HG03575 (cell line): Measurements from ENCODE around the gene DAZL.
"Not testable (repeated sequence)": the region's sequence is repeated elsewhere in the genome, so short reads cannot be mapped to it uniquely, and the experiment has no call there.

Experiments
- ATAC-seq: cut with Tn5 transposase; IDR thresholded peaks from one replicate; pipeline ENCODE4 v1.9.1; 2021; ENCODE audit not compliant: unreplicated experiment, insufficient number of reproducible peaks, low FRiP score; ENCODE audit errors: extremely low read depth

Gene DAZL, protein sequence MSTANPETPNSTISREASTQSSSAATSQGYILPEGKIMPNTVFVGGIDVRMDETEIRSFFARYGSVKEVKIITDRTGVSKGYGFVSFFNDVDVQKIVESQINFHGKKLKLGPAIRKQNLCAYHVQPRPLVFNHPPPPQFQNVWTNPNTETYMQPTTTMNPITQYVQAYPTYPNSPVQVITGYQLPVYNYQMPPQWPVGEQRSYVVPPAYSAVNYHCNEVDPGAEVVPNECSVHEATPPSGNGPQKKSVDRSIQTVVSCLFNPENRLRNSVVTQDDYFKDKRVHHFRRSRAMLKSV

DNA sequence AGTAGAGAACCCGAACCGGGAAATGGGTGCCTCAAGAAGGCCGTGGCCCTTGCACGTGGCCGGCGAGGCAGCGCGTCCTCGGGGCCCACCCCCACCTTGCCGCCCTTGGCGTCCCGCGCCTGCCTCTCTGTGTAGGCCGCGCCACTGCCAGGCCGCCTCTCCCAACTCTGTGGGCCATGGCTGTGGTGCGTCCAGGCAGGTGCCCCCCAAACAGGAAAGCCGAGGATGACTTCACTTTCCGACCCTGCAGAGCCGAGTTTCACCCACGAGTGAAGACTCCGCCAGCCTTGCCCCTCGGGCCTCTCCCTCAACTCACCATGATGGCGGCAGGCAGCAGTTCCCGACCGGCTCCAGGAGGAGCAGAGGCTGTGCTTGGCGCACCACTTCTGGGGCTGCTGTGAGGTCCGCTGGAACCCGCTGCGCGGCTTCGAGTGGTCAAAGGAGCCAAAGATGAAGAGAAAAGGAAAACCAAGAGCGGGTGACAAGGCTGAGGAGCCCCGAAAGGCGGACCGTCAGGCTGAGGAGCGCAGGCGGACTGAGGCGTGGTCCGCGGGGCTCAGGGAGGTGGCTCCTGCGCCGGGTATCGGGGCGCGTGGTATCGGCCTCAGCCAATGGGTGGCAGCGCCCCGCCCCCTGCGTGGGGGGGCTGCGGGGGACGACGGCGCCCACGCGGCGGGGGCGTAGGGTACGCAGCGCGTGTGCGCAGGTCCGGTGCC, at the start of gene DAZL:
Gene DAZL (minus strand): TSS at position 537 of the 716 bp plus-strand sequence. CDS start 218 bp downstream, at position 319.
- ATAC-seq, result no peak

DNA sequence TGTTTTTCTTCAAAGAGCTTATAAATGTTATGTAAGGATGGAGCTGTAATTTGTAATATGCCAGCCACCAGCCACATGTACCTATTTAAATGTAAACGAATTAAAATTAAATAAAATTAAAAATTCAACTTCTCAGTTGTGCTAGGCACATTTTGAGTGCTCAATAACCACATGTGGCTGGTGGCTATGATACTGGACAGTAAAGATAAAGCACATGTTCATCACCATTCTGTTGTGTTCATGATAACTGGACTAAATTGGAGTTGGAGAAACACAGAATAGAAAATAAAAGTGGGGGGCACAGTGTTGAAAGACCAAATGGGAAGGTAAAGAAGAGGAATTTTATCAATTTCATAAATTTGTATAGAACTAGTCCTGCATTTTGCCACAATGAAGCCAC, 49.8 kb upstream of the DAZL start:
- ATAC-seq, result no peak

DNA sequence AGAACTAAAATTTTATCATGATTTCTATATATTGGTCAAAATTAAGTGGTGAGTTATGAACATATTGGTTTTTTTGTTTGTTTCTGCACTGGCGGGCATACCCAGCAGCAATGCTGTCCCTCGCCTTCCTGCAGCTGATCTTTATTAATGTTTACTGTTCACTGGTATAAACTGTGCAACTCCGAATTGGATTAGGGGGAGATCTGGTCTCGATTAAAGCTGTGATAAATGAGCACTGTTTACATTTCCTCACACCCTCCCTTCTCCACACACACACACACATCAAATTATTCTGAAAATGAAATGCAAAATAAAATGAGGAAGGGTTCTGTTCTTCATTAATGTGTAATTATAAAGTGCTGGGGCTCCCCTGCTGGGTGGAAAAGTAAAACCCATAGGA, 48.5 kb upstream of the DAZL start:
- no peak for ATAC-seq

DNA sequence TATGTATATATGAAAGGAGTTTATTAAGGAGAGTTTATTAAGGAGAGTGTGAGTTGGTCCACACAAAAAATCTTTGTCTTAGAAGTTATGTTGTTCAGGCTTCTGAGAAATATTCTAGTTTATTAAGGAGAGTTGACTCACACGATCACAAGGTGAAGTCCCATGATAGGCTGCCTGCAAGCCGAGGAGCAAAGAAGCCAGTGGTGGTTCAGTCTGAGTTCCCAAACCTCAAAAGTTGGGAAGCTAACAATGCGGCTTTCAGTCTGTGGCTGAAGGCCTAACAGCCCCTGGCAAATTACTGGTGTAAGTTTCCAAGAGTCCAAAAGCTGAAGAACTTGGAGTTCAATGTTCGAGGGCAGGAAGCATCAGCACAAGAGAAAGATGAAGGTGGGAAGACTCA, 42.4 kb upstream of the DAZL start:
- ATAC-seq, result no peak

DNA sequence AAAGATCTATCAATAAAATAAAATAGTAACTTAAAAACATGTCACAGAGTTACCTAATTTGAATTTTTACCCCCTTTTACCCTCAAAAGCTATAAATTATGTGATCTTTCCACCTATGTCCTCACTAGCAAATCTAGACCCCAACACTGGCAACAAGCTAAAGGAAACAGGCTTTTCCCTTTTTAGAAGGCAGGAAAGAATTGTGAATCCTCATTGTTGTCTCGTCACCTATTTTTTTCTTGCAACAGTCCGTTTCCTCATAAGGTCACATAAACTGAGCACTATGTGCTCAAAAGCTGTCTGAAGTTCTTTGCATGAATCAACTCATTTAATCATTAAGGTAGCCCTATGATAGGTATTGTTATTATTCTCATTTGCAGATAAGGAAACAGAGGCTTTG, 34.6 kb upstream of the DAZL start:
- no peak for ATAC-seq

DNA sequence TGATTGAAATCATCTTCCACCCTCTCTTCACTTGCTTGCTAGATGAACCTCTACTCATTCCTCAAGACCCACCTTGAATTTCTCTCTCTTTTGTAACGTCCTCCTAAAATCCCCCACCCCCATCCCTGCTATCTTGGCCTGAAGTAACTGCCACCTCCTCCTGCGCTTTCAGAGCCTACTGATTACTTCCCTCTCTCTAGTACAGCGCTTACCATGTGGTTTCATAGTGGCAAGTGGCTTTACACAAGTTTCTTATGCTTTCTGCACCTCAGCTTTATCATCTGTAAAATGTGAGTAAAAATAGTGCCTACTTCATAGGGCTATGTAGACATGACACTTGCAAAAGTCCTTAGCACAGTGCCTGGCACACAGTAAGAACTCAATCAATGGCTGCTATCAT, 28.7 kb upstream of the DAZL start:
- ATAC-seq, result no peak

DNA sequence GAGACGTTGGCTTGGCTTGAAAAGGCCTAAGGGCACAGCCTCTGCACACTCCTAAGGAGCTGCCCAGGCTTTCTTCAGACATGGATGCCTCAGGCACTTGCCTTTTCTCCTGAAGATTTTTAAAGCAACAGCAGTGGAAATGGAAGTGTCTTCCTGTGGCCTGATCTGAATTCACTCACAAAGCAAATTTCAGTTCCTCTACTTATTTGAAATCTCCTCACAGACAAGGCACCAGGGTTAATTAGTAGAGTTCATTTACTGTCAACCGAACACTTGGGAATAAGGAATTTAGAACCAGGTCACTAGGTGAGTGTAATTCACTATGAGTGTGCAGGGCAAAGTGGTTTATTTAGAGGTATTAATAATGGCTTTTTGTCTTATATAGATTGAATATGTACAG, 27.2 kb upstream of the DAZL start:
- no peak for ATAC-seq

DNA sequence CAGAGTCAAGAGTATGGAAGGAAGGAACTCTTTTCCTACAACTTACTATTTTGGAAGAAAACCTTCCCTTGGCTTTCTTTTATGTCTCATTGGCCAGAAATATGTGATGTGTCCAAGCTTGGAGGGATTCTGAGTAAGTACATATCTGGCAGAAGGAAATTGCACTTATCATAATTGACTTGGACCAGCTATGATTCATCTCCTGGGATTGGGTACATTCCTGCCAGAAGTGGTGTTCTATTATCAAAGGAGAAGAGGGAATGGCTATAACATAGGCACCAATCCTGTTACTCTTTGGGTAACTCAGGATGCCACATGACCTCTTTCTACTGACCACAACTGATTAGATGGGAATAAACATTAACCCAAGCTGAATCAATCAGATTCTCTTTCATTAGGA, 13.5 kb upstream of the DAZL start:
- ATAC-seq, result no peak

DNA sequence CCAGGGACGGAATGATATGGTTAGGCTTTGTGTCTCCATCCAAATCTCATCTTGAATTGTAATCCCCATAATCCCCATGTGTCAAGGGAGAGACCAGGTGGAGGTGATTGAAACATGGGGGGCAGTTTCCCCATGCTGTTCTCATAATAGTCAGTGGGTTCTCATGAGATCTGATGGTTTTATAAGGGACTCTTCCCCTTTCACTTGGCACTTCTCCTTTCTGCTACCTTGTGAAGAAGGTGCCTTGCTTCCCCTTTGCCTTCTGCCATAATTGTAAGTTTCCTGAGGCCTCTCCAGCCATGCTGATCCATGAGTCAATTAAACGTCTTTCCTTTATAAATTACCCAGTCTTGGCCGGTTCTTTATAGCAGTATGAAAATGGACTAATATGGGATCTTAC, 11.9 kb upstream of the DAZL start:
- ATAC-seq, result not testable (repeated sequence)

DNA sequence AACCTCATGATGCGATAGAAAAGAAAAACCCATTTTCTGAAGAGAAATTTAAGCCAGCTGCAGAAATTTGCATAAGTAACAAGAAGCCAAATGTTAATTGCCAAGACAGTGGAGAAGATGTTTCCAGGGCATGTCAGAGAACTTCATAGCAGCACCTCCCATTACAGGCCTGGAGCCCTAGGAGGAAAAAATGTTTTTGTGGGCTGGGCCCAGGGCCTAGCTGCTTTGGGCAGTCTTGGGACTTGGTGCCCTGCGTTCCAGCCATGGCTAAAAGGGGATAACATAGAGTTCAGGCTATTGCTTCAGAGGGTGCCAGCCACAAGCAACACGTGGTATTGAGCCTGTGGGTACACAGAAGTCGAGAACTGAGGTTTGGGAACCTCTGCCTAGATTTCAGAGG, 10.9 kb upstream of the DAZL start:
- no peak for ATAC-seq

DNA sequence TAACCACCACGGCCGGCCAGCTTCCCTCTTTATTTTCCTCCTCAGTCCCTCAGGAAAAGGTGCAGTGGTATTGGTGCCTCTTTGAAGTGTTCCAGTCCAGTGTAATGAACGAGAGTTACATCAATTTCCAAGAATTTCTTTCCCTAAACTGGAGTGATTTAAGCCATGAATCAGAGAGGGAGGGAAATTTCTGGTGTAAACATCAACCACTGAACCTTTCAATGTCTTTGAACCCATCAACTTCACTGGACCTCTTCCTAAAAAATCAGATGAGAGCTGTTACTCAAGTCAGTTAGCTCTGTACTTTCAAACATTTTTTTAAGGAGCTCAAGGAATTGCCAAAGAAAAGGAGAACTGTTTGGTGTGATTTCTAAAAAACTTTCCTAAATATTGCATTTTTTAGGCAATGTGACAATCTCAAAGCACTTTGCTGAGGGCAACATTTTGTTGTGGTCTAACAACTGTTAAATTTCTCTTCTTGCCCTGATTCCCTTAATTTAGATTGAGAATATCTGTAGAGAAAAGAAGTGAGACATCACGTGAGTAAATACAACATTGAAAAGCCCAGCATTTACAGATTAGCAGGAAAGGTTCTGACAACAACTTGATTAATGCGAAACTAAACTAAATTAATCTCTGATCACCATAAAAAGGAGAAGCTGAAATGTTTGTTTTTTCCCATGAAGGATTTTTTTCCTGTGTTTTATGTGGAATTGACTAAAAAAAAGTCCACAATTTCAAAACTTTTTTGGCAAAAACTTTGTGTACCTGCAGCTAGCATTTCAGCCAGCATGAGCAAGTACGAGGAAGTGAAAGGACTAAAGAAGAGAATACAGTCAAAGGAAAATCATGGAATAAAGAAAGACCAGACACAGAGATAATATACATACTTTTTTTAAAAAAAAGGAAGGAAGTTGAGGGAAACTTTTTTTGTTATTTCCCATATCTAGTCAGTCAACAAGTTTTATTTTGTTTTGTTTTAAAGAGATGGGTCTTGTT, 9.1 kb upstream of the DAZL start:
- ATAC-seq, result no peak

DNA sequence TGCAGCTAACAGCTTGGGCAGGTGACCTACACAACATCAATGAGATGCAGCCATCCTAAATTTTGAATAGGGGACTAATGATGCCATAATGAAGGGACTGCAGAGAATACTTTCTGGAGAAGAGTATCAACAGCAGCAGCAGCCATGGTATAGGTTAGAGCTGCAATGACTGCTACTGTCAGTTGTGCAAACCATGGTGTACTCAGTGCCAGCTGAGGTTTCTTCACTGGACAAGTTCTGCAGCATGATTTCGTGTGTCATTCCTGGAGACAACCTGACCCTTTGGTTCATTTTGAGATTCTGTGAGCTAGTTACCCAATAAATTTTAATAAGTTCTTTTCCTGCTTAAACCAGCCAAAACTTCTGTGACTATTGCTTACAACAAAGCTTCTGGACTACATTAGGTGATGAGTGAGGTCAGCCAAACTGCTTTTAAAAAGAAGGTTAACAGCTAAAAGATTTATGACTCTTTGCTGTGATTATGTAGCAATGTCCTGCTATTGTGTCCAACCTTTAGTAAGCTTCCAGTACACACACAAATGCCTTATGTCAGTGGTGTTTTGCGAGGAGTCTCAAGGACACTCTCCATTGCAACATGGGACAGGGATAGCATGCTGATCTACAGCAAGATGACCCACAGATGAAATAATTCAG, 4.8 kb upstream of the DAZL start:
- ATAC-seq, result no peak

DNA sequence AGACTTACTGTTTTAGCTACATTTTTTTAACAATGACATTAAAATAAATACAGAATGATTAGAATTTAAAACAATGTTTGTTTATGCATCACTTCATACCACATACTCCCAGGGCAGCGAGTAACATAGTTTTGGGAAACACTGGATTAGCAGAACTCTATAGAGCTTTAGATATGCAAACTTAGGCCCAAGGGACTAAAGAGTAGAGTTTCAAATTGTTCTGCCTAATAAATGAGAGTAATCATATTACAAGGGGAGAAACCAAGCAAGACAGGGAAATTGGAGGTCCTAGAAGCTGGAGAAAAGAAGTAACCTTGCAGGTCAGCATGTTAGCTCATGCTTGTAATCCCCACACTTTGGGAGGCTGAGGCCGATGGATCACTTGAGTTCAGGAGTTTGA, 3.6 kb upstream of the DAZL start:
- ATAC-seq, result no peak

DNA sequence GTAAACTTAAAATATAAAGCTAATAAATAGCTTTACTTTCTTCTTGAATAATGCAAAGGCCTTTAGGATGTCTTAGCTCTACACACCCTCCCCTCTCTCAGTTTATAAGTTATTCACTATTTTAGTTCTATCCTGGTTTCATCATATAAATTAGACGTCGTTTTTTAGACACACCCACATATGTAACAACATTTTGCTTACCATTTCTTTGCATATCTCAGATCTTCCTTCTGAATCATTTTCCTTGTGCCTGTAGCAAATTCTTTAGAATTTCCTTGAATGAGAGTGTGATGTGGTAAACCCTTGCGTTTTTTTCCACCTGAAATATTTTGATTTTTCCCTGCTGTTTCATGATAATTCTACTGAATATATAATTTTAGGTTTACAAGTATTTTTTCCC, 2.5 kb upstream of the DAZL start:
- ATAC-seq, result no peak

DNA sequence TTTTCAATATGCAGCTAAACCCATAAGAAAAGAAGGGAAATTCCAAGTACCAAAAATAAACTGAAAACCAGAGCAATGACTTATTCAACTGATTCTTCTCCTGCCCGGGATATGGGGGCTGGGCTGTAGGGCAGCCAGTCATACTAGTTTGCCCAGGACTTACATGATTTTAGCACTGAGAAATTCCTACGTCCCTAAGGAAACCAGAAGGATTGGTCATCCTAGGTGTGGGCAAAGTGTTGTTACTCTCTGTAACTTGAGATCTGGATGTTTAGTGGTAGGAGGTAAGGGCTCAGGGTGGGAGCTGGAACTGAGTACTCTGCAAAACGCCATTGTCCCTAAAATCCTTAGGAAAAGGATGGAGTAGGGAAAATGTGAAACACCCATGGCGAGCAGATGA, 1.2 kb upstream of the DAZL start:
- ATAC-seq, result no peak

DNA sequence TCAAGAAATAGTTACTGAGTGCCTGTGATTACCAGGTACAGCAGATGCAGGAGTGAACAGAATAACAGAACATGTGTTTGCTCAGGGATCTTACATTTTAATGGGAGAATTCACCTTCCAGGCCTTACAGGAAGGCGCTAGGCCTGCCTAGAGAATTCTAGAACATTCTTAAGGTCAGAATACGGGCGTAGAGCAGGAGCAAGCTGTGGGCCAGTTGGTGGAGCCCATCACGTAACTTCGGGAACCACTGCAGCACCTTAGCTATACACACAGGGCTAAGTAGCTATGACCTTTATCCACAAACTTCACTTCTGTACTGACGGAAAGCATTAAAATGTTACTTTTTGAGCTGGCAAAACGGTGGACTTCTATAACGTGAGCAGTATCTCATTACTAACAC, 743 bp upstream of the DAZL start:
- ATAC-seq, result no peak

DNA sequence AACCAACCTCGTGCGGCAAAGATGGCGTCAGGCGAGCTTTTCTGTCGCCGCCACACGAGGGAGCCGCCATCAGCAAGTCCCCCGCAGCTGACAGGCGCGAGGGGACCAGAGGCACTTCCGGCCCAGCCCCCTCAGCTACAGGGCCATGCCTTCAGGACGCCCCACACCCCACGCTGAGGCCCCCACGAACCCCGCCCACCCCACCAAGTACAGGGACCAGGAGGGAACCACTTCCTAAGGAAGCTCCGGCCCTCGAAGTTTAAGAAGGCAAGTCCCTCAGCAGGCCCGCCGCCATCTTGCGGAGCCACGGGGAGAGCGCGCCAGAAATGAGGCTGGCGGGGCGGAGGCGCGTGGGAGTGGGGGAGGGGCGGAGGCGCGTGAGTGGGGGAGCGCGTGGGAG, 790 bp downstream of the DAZL start:
- no peak for ATAC-seq

DNA sequence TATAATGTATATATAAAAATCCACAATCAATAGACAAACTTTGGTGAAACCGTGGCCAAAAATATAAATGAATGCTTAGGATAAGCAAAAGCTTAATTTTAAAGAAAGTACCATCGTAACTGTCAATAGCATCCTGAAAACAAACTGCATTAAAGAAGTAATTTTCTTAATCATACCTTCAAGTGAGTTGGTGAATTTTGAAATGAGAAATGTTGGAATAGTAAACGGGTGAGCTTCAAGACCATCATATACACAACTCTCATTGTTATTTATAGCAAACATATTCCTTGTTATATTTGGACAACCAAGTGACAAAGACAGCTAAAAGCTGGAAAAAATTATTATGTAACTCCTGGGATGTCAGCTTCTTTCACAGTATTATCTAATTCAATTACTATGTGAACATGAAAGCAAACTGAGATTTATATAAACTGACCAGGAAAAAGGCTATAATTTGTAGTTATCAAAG, 3.7 kb downstream of the DAZL start:
- ATAC-seq, result no peak
